ENCODE data around the gene MMP15. TPM values are rescaled to one million over a fixed set of nuclear protein-coding genes. Genes with fewer than 3 reads are reported as not detected.

MMP15 gene
- polyA plus RNA-seq, 1 donor (not counting 4 experiments of a cell fraction or from before 2014, with no cell fraction given): 3.7 TPM

DNA sequence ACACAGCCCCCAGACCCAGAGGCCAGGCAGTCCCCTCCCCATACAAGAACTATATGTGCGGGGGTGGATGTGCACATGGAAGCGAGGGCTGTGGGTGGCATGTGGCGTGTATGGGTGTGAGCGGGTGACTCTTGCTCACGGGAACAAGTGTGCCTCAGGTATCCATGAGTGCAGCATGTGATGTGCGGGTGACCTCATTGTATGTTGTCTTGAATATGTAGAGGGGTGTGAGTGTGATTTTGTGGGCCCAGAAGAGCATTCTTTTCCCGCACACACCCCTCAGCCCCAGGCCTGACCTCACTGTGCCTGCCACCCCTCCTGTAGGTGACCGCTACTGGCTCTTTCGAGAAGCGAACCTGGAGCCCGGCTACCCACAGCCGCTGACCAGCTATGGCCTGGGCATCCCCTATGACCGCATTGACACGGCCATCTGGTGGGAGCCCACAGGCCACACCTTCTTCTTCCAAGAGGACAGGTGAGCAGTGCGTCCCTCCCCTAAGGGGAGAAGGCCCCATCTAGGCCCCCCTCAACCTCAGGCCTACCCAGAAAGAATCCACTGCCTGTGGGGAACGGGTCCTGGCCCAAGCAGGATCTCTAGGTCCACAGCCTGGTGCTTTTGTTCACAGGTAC is 17.4 kb downstream of the MMP15 start:
- Histone ChIP-seq H2AFZ (ENCODE audit: control insufficient read depth, low read length) (no peak overlapping the region), H3K79me2 (ENCODE audit: control insufficient read depth, insufficient read depth, low read length) (no peaks in the 10 kb centered on the region), H3K4me1 (ENCODE audit: control insufficient read depth, extremely low read depth, insufficient read depth, low read length) (no peaks in the 10 kb centered on the region), H3K9ac (ENCODE audit: control insufficient read depth, extremely low read depth, insufficient read depth, low read length) (no peak overlapping the region), H4K20me1 (ENCODE audit: control insufficient read depth, extremely low read depth, insufficient read depth, low read length) (no peaks in the 10 kb centered on the region), H3K9me3 (ENCODE audit: control insufficient read depth, low read depth, low read length) (no peaks in the 10 kb centered on the region), H3K4me2 (ENCODE audit: control insufficient read depth, extremely low read depth, insufficient read depth, low read depth, low read length) (no peak overlapping the region), H3K27ac (ENCODE audit: control insufficient read depth, insufficient read depth, low read length) (no peak overlapping the region), H3K9me1 (ENCODE audit: control insufficient read depth, extremely low read depth, insufficient read depth, low read length) (no peaks in the 10 kb centered on the region), H3K36me3 (ENCODE audit: control insufficient read depth in 2 of 2, extremely low read depth in 1 of 2, insufficient read depth in 2 of 2, low read length in 2 of 2) (peaks cover 0 to 3% of the 10 kb centered on the region in 2 experiments), H3K27me3 (ENCODE audit: control insufficient read depth, extremely low read depth, insufficient read depth, low read length) (no peaks in the 10 kb centered on the region), H3K4me3 (ENCODE audit: control insufficient read depth in 2 of 3, extremely low read depth in 1 of 3, insufficient read depth in 2 of 3, low read depth in 1 of 3, low read length in 3 of 3) (no peak overlapping the region)
- no peak for DNase-seq (ENCODE audit: low read depth, low spot score)
- FAIRE-seq: no peak
- dilution Hi-C loops (cut with MboI; ENCODE audit: extremely low pct_ligation_motif_present, low sequenced_read_pairs): no loop called here
- no peak for TF ChIP-seq EZH2 (IDR thresholded peaks at IDR 0.05; ENCODE audit: low read length)
- TF ChIP-seq, protein P1, sequence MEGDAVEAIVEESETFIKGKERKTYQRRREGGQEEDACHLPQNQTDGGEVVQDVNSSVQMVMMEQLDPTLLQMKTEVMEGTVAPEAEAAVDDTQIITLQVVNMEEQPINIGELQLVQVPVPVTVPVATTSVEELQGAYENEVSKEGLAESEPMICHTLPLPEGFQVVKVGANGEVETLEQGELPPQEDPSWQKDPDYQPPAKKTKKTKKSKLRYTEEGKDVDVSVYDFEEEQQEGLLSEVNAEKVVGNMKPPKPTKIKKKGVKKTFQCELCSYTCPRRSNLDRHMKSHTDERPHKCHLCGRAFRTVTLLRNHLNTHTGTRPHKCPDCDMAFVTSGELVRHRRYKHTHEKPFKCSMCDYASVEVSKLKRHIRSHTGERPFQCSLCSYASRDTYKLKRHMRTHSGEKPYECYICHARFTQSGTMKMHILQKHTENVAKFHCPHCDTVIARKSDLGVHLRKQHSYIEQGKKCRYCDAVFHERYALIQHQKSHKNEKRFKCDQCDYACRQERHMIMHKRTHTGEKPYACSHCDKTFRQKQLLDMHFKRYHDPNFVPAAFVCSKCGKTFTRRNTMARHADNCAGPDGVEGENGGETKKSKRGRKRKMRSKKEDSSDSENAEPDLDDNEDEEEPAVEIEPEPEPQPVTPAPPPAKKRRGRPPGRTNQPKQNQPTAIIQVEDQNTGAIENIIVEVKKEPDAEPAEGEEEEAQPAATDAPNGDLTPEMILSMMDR (optimal IDR thresholded peaks at IDR 0.05 in 1 of 3, IDR thresholded peaks at IDR 0.05 in 1 of 3, conservative IDR thresholded peaks at IDR 0.05 in 1 of 3; ENCODE audit: extremely low read depth in 1 of 3, insufficient read depth in 2 of 3, low read length in 3 of 3): no peak

DNA sequence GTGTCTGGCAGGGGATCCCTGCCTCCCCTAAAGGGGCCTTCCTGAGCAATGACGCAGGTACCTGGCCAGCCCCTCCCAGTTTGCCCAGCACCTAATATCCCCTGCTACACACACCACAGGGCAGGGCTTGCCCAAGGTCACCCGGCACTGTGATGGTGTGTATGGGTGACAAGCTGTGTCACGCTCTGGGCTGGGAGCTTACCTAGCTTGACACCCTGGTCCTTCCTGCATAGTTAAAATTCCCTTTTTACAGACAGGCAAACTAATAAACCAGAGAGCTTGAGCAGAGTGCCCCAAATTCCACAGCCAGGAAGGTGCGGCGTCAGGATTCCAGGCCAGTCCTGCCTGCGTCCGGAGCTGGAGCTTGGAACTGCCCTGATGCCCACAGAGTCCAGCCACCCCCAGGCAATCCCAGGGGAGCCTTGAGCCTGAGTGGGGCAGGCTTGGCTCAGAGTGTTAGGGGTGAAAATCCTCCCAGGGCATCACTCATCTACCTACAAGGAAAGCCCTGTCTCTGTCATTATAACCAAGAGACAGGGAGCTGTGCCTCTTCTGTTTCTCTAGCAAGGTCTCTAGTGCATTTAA is 18.1 kb downstream of the MMP15 start:
- Histone ChIP-seq H3K4me2 (ENCODE audit: control insufficient read depth, extremely low read depth, insufficient read depth, low read depth, low read length) (no peak overlapping the region), H3K36me3 (ENCODE audit: control insufficient read depth in 2 of 2, extremely low read depth in 1 of 2, insufficient read depth in 2 of 2, low read length in 2 of 2) (peaks cover 0 to 3% of the 10 kb centered on the region in 2 experiments), H3K9me3 (ENCODE audit: control insufficient read depth, low read depth, low read length) (no peaks in the 10 kb centered on the region), H3K27me3 (ENCODE audit: control insufficient read depth, extremely low read depth, insufficient read depth, low read length) (no peaks in the 10 kb centered on the region), H3K79me2 (ENCODE audit: control insufficient read depth, insufficient read depth, low read length) (no peaks in the 10 kb centered on the region), H3K9me1 (ENCODE audit: control insufficient read depth, extremely low read depth, insufficient read depth, low read length) (no peaks in the 10 kb centered on the region), H3K4me3 (ENCODE audit: control insufficient read depth in 2 of 3, extremely low read depth in 1 of 3, insufficient read depth in 2 of 3, low read depth in 1 of 3, low read length in 3 of 3) (no peak overlapping the region), H3K4me1 (ENCODE audit: control insufficient read depth, extremely low read depth, insufficient read depth, low read length) (no peaks in the 10 kb centered on the region), H4K20me1 (ENCODE audit: control insufficient read depth, extremely low read depth, insufficient read depth, low read length) (no peaks in the 10 kb centered on the region), H3K9ac (ENCODE audit: control insufficient read depth, extremely low read depth, insufficient read depth, low read length) (no peak overlapping the region), H2AFZ (ENCODE audit: control insufficient read depth, low read length) (no peak overlapping the region), H3K27ac (ENCODE audit: control insufficient read depth, insufficient read depth, low read length) (no peak overlapping the region)
- TF ChIP-seq EZH2 (IDR thresholded peaks at IDR 0.05; ENCODE audit: low read length): no peak
- TF ChIP-seq, protein P1 (optimal IDR thresholded peaks at IDR 0.05 in 1 of 3, IDR thresholded peaks at IDR 0.05 in 1 of 3, conservative IDR thresholded peaks at IDR 0.05 in 1 of 3; ENCODE audit: extremely low read depth in 1 of 3, insufficient read depth in 2 of 3, low read length in 3 of 3): no peak
- no peak for FAIRE-seq
- DNase-seq (ENCODE audit: low read depth, low spot score): no peak
- dilution Hi-C loops (cut with MboI; ENCODE audit: extremely low pct_ligation_motif_present, low sequenced_read_pairs): no loop called here

Data from keratinocyte (primary cell).